Measurements from ENCODE around the gene CDH3. TPM values are rescaled to one million over a fixed set of nuclear protein-coding genes. Genes with fewer than 3 reads are reported as not detected.

CDH3 gene
- 0.11 TPM in 1 of 2 replicates, not detected in the other for total RNA-seq

DNA sequence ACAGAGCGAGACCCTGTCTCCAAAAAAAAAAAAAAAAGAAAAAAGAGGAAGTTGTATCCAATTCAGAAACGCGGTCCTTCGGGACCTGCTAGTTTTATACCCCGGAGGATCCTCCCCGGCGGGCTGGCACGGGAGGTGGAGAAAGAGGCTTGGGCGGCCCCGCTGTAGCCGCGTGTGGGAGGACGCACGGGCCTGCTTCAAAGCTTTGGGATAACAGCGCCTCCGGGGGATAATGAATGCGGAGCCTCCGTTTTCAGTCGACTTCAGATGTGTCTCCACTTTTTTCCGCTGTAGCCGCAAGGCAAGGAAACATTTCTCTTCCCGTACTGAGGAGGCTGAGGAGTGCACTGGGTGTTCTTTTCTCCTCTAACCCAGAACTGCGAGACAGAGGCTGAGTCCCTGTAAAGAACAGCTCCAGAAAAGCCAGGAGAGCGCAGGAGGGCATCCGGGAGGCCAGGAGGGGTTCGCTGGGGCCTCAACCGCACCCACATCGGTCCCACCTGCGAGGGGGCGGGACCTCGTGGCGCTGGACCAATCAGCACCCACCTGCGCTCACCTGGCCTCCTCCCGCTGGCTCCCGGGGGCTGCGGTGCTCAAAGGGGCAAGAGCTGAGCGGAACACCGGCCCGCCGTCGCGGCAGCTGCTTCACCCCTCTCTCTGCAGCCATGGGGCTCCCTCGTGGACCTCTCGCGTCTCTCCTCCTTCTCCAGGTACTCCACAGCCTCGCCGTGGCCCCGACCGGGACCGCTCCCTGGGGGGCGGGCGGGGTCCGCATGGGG lies at the start of gene CDH3:
CDH3 (plus strand) TSS at position 596 of the 779 bp plus-strand sequence; CDS start at position 666, 70 bp downstream.

GRCh38 chr16:68737046-68737729 lies 92.1 kb downstream of the CDH3 start, which contains the start of gene CDH1:
Gene CDH1 (plus strand): TSS chr16:68737292. CDS start chr16:68737416, 124 bp downstream.

Other genes with a start within 250 kb of the CDH3 start
- gene SMPD3, start 196.8 kb upstream of the CDH3 start, total RNA-seq = under 0.01 TPM in 2 replicates
- 12.6 and 19.6 TPM in 2 replicates for gene ZFP90, start 106.0 kb upstream of the CDH3 start, total RNA-seq
- 0.11 TPM in 1 of 2 replicates, not detected in the other for gene CDH1, start 92.0 kb downstream of the CDH3 start, total RNA-seq
- gene TANGO6, start 198.2 kb downstream of the CDH3 start, total RNA-seq = 16.4 and 18.2 TPM in 2 replicates

All from dermis lymphatic vessel endothelial cell (primary cell).